Midbrain (tissue), 1 donor: ENCODE measurements around the gene MOB2.
"Not testable (repeated sequence)": the region's sequence is repeated elsewhere in the genome, so short reads cannot be mapped to it uniquely, and the experiment has no call there.

Source experiments
- DNase-seq: peaks from one replicate; lab custom pipeline; 2025; lab: John Stamatoyannopoulos, UW

The MOB2 gene

GRCh38 chr11:1517117-1518005 lies 30.8 kb upstream of the MOB2 start:
- DNase-seq, result no peak

DNA sequence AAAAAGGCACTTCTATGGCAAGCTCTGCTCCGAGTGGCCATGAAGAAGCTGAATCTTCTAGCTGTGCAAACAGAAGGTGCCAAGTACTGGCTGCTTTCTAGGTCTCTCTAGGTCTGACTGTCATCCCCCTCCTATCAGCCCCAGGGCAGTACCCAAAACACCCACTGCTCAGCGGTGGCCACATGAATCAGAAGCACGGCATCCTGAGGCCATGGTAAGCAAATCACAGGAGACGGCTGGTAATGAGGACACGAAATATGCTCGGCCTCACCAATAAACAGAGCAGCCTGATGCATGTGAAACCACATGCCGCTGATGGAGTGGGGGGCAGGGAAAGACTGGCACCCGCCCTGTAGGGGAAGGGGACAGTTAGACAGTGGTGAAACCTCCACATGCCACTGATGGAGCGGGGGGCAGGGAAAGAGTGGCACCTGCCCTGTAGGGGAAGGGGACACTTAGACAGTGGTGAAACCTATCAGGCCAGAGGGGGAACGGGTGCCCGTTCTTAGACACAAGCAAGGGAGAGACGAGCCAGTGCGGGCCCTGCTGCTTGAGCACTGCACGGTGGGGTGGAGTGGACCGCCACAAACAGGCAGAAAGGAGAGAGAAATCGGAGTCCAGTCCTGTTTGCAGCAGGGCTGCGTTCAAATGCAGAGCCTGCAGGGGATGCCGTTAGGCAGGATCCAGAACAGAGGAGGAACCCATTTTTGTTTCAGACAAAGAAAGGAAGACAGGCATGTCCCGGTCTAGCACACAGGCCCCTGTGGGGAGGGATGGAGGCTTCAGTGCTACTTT lies 29.9 kb upstream of the MOB2 start:
- DNase-seq, result no peak

GRCh38 chr11:1515082-1516060 lies 28.8 kb upstream of the MOB2 start:
- peak; percentile 83 for DNase-seq

DNA sequence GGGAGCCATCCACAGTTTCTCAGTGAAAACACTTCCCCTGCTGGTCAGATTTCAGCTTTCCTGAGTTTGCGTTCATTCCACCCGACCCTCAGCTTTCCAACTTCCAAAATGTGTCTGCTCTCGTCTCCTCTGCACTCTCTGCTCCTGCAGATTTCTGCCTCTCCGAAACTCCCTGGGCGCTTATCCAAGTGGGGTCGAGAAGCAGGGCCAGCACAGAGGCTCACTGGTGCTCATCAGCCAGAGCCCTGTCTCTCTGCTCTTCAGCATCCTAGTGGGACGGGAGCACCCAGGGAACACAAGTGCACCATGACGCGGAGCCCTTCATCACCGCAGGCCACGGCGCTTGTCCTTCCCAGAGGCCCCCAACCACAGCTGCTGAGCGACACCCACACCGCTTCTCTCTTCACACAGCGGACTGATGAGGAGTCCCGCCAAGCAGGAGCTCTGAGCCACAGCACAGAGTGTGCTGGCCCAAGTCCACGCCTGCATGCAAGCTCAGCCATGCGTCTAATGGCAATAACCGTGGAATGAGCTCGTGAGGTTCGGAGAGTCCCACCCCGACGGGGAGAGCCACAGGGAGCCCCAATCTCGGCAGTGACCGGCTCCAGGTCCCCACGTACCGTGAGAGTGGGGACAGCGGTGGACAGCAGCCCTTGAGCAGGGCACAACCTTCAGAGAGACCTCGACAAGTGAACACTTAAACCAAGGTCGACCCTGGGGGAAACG lies 27.9 kb upstream of the MOB2 start:
- DNase-seq, result peak; percentile 13

DNA sequence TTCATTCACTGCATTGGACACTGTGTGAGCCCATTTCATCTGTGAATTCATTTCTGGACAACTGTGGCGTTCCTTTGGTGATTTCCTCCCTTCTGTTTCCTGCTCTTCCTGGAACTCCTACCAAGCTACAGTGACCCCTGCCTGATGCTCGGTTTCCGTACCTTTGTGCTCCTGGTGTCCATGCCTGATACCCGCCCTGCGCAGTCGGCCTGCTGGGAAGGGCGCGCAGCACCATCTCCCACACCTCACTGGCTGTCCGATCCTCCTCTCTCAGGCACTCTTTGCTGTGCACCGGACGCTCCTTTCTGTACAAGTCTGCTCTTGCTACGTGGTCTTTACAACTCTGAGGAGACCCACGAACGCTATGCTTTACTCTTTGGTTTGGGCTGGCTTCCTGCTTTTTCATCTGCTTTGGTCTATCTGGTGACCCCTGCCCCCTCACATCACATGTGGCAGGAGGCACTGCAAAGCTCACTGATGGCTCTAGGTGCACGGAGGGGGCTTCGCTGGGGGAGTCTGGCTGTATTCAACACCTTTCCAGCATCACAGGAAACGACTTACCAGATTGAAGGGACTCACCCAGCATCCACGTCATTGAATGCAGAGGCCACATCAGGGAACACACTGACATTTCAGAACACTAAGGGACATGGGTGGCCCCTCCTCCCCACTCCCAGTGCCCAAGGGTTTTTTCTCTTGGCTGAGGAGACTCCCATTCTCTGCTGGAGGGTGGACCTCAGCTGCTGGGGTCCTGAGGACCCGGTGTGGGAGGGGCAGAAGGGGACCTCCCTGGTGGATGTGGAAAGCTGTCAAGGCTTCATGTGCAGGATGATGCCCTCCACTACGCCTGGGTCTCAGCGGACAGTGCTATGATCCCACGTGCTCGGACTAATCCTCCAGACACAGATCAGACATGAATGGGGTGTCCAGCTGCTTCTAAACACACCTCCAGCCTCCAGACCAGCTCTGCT lies 27.0 kb upstream of the MOB2 start:
- no peak for DNase-seq

DNA sequence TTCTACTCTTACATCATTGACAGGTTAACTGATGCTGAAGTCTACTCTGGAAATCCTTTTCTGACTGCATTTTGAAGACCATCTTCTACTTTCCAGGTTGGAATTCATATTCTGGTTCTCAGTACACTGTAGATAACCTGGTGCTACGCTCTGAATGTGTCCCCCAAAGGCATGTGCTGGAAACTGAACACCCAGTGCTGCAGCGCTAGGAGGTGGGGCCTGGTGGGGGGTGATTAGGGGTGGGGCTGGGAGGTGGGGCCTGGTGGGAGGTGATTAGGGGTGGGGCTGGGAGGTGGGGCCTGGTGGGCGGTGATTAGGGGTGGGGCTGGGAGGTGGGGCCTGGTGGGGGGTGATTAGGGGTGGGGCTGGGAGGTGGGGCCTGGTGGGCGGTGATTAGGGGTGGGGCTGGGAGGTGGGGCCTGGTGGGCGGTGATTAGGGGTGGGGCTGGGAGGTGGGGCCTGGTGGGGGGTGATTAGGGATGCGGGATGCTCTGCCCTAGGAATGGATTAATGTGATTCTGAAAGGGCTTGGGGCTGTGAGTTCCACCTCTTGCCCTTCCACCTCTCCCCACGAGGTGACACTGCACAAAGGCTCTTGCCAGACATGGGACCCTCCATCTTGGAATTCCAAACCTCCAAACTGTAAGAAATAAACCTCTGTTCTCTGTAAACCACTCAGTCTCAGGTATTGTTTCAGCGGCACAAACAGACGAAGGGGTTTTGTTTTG lies 26.1 kb upstream of the MOB2 start:
- DNase-seq, result not testable (repeated sequence)

GRCh38 chr11:1511937-1512496 lies 25.4 kb upstream of the MOB2 start:
- DNase-seq, result no peak

DNA sequence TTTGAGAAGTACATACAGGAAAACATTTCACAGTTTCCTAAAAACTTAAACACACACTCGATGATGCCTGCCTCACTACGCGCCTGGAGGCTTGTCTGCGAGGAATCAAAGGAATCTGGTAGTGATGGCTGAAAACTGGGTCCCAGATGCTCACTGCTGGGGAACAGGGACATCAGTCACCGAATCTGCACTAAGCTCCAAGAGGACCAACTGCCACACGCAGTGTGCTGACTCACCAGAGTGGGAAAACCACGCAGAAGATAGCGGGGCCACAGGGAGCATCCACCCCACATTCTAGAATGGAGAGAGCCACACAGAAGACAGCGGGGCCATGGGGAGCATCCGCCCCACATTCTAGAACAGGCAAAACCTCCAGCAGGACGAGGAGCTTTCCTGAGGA lies 24.3 kb upstream of the MOB2 start:
- DNase-seq, result no peak

DNA sequence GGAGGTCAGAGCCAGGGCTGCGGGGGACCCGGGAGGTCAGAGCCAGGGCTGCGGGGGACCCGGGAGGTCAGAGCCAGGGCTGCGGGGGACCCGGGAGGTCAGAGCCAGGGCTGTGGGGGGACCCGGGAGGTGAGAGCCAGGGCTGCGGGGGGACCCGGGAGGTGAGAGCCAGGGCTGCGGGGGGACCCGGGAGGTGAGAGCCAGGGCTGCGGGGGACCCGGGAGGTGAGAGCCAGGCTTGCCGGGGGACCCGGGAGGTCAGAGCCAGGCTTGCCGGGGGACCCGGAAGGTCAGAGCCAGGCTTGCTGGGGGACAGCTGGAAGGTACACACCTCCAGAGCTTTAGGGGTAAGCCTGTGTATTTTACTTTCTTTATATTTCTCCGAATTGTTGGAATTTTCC lies 23.8 kb upstream of the MOB2 start:
- DNase-seq, result not testable (repeated sequence)

- DNase-seq, result no peak
These were observed 23.2 kb upstream of the MOB2 start for GRCh38 chr11:1509626-1510255.

- DNase-seq, result no peak
These were observed 22.4 kb upstream of the MOB2 start for GRCh38 chr11:1508986-1509385.

DNA sequence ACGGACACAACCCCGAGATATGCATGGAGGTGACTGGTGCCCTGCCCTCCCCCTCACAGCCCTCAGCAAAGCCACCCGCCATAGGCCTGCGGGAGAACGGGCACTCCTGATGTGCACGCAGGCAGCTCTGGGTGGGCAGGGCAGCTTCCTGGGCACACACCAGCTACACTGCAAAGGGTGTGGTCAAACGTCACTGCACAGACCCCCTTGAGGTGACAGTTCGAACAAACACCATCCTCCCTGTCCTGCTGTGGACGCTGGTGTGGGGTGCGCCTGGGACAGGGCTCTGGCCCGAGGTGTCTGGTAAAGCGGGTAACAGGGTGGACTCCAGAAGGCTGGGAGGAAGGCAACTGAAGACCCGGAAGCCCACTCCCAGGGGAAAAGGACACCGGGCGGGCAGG lies 21.9 kb upstream of the MOB2 start:
- no peak for DNase-seq

DNA sequence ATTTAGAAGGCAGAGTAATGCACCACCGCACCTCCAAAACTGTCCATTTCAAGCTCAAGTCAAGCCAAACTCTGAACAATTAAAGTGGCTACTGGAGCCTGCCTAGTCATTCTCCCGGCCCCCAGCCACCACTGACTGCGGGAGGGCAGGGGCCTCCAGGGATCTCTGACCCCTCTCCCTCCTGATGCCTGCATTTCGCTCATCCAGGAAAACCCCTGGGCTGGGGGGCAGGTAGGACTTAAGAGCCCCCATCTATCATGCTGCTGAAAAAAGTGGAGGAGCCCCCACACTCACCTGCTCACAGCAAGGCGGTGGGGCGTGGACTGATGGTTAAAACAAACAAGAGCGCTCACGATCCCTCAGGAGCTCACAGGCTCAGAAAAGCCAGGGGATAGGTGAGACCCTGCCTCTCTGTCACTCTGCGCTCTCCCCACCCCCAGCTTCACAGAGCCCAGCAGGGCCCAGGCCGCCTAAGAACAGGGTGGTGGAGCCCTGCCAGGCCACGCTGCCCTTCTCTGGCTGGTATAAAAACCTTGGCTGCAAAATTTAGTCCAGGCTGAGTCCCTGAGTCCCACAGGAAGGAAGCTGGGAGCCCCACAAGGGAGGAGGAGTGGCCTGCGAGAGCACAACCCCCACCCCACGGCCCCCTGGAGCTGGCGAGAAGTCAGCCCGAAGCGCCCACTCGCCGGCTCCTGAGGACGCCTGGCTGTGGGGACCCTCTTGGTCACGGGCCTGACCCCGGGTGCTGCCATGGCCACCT lies 21.0 kb upstream of the MOB2 start:
- DNase-seq, result peak; percentile 45

GRCh38 chr11:1506981-1507380 lies 20.4 kb upstream of the MOB2 start:
- no peak for DNase-seq

GRCh38 chr11:1505480-1505879 lies 18.9 kb upstream of the MOB2 start:
- no peak for DNase-seq

- no peak for DNase-seq
These were observed 18.2 kb upstream of the MOB2 start for GRCh38 chr11:1504581-1505290.

- no peak for DNase-seq
These were observed 17.6 kb upstream of the MOB2 start for GRCh38 chr11:1504138-1504537.
